Activated CD8-positive, alpha-beta T cell treated with anti-CD3 and anti-CD28 coated beads, Interleukin-2, amount 10 ng/mL, durations not matched to agents 7 days and 5 days (primary cell): Measurements from ENCODE around the gene FBXL7. TPM values are rescaled to one million over a fixed set of nuclear protein-coding genes. Genes with fewer than 3 reads are reported as not detected.

Experiments
- ATAC-seq: fragments of 150-1000 bp; cut with Tn5 transposase; one replicate; pipeline ENCODE4 v1.10.0; 2021; ENCODE audit warnings: moderate library complexity
- CTCF ChIA-PET: fragments of 350-600 bp; sonication (Branson Sonifier 250); formaldehyde crosslinking; loops from one replicate; lab custom pipeline; 2021; ENCODE audit warnings: antibody characterized with exemption; lab: Charles Lee
- POLR2A ChIA-PET: fragments of 350-600 bp; sonication (Branson Sonifier 250); formaldehyde crosslinking; loops from one replicate; lab custom pipeline; 2021; ENCODE audit warnings: antibody characterized with exemption; lab: Charles Lee
- DNase-seq: peaks from one replicate; pipeline ENCODE4 v3.0.0-alpha.2; 2020
- H3K27ac Mint-ChIP-seq: one replicate; pipeline ENCODE4 v1.8.0; 2021; ENCODE audit warnings: mild to moderate bottlenecking, mixed read lengths
- H3K27me3 Mint-ChIP-seq: one replicate; pipeline ENCODE4 v1.8.0; 2021; ENCODE audit warnings: low read depth, mixed read lengths
- H3K36me3 Mint-ChIP-seq: one replicate; pipeline ENCODE4 v1.8.0; 2021; ENCODE audit warnings: low read depth, mixed read lengths
- H3K4me1 Mint-ChIP-seq: one replicate; pipeline ENCODE4 v1.8.0; 2021; ENCODE audit warnings: low read depth, mixed read lengths
- H3K4me3 Mint-ChIP-seq: one replicate; pipeline ENCODE4 v1.8.0; 2021; ENCODE audit warnings: mild to moderate bottlenecking, mixed read lengths
- H3K9me3 Mint-ChIP-seq: one replicate; pipeline ENCODE4 v1.8.0; 2022; ENCODE audit warnings: mixed read lengths; ENCODE audit not compliant: insufficient read depth
- total RNA-seq, 2 experiments: library from RNA; stranded (reverse); gene quantifications; one replicate each; pipeline ENCODE4 v1.2.3, GENCODE V29; 2021

Gene FBXL7
- total RNA-seq, 2 experiments from 2014 or later: not detected

DNA sequence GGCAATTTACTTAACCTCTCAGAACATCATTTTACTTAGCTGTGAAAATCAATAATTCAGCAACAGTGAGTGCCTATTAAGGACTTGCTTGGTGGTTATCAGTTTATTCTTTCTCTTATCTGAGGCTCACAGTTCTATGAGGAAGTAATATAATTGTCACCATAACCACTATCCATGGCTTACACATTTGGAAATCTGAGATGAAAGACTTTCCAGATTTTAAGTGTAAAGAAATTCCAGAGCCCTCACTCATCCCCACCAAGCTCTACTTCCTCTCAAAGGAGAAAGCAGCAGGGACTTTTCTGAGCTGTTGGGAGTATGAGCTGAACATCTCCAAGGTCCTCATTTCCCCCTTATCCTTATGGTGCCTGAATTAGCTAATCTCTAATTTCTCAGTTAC lies 321.5 kb downstream of the FBXL7 start:
- no peaks in the 10 kb centered on the region for H3K36me3 Mint-ChIP-seq
- H3K27me3 Mint-ChIP-seq: no peaks in the 10 kb centered on the region
- DNase-seq (no peak), ATAC-seq (no peak)
- H3K27ac Mint-ChIP-seq: no peak overlapping the region
- no peaks in the 10 kb centered on the region for H3K4me1 Mint-ChIP-seq
- ChIA-PET POLR2A (no interaction called here), CTCF (no interaction called here)
- H3K4me3 Mint-ChIP-seq: no peak overlapping the region
- peaks cover 8% of the 10 kb centered on the region for H3K9me3 Mint-ChIP-seq

DNA sequence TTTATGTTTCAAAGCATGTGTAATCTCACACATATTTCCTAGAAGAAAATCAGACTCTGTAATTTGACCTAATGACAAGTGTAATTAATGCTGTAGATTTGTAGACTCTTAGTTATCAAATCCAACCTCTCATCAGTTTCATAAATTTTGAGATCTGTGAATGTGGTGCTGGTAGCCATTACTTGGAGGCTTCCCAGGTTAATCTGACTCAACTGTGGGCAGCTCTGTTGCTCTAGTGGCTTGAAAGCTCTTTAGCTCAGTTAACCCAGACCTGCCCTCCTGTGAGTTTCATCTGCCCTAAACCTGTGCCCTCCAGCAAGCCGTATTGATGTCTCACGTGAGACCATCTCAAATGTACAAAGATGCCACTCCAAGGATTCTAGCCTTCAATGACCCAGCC lies 323.4 kb downstream of the FBXL7 start:
- Mint-ChIP-seq H3K27ac (no peak overlapping the region), H3K36me3 (no peaks in the 10 kb centered on the region), H3K27me3 (no peaks in the 10 kb centered on the region), H3K4me3 (no peak overlapping the region), H3K9me3 (peaks cover 4% of the 10 kb centered on the region), H3K4me1 (no peaks in the 10 kb centered on the region)
- POLR2A ChIA-PET: no interaction called here
- DNase-seq (no peak), ATAC-seq (no peak)
- CTCF ChIA-PET: interaction anchor here (2.3 kb wide), 1 partner anchor 718 kb away, joined by 5 read pairs; no protein-coding TSS in a partner anchor

DNA sequence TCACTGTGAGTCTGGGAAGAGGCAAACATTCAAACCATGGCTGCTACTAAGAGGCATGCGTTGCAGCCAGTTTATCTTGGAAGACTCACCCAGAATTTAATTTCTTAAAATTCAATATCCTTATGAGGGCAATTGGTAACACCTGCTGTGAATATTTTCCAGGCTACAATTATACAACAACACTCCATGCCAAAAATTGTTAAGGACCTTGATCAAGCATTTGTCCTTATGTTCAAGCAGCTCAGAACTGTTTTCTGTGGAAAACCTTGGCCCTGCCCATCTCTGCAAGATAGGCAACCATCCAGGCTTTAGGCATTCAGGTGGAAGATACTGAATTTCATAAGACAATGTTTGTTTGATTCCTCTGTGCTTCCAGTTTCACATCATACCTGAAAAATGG lies 327.8 kb downstream of the FBXL7 start:
- Mint-ChIP-seq H3K9me3 (no peaks in the 10 kb centered on the region), H3K4me3 (no peak overlapping the region), H3K27ac (no peak overlapping the region), H3K4me1 (no peaks in the 10 kb centered on the region), H3K27me3 (no peaks in the 10 kb centered on the region), H3K36me3 (no peaks in the 10 kb centered on the region)
- no peak for DNase-seq
- no peak for ATAC-seq
- POLR2A ChIA-PET: no interaction called here
- CTCF ChIA-PET: no interaction called here

DNA sequence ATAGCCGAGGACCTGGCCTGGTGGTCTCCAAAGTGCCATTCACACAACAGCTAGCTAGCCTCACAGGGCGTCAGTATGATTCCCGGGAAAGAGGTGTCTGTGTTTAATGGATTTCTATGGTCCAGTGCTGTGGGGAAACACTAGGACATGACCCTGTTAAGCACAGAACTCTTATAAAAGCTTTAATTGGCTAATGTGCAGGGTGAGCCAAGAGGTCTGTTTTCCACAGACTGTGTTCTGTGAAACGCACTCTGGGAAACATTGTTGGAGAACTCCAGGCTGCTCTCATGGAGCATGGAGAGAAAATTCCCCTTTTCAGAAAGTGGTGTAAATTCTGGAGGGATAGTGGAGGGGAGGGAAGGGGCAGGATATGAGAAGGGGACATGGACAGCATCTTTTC lies 331.4 kb downstream of the FBXL7 start:
- H3K27me3 Mint-ChIP-seq: no peaks in the 10 kb centered on the region
- ATAC-seq (no peak), DNase-seq (no peak)
- no peak overlapping the region for H3K4me3 Mint-ChIP-seq
- H3K36me3 Mint-ChIP-seq: no peaks in the 10 kb centered on the region
- no peak overlapping the region for H3K27ac Mint-ChIP-seq
- no peaks in the 10 kb centered on the region for H3K9me3 Mint-ChIP-seq
- no peaks in the 10 kb centered on the region for H3K4me1 Mint-ChIP-seq
- ChIA-PET POLR2A (no interaction called here), CTCF (no interaction called here)

DNA sequence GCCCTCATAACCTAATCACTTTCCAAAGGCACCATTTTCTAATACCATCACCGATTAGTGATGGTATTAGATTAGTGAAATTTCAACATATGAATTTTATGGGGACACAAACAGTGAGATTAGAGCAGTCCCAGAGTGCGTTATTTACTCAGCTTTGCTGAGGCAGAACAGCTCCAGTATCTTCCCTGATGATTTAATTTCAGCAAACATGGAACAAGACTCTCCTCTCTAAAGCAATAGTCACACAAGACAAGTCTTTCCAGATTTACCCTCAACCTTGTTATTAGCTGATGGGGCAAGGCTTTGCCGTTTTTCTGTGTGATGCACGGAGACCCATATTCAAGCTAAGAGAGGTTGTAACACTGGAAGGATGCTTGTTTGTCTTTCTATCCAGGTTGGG lies 333.4 kb downstream of the FBXL7 start:
- POLR2A ChIA-PET: no interaction called here
- Mint-ChIP-seq H3K4me3 (no peak overlapping the region), H3K27ac (no peak overlapping the region), H3K36me3 (no peaks in the 10 kb centered on the region), H3K9me3 (no peaks in the 10 kb centered on the region), H3K27me3 (no peaks in the 10 kb centered on the region), H3K4me1 (no peaks in the 10 kb centered on the region)
- no peak for DNase-seq
- ATAC-seq: no peak
- CTCF ChIA-PET: interaction anchor here (0.8 kb wide), 1 partner anchor 9 kb away, joined by 3 read pairs; no protein-coding TSS in a partner anchor

DNA sequence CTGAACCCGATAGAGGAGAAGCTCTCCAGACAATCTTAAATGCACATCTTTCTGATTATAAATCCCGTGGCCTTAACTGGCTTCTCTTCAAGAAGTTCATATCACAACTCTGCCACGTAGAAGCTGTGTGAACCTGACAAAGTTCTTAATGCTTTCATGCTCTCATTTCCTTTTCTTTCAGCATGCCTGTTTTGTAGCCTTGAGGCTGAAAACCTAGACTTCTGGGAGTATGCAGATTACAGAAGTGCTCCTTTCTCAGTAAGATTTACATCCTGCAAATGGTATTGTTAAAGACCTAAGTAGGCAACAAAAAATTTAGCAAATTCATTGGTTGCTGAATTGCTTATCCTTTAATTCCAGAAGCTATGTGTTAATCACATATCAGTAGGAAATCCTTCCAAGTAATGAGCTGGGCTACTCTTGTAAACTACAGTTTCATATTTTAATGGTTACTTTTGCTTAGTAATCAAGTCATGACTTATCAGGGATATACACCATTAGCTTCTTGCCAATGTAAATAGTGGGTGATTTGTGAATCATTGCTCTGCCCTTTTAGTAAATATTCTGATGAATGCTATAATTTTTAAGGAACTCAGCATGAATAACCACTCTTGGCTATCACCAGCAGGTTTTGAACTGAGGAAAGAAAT lies 334.7 kb downstream of the FBXL7 start:
- DNase-seq (no peak), ATAC-seq (no peak)
- POLR2A ChIA-PET: no interaction called here
- CTCF ChIA-PET: no interaction called here
- H3K36me3 Mint-ChIP-seq: no peaks in the 10 kb centered on the region
- H3K27ac Mint-ChIP-seq: no peak overlapping the region
- no peaks in the 10 kb centered on the region for H3K4me1 Mint-ChIP-seq
- H3K4me3 Mint-ChIP-seq: no peak overlapping the region
- no peaks in the 10 kb centered on the region for H3K27me3 Mint-ChIP-seq
- H3K9me3 Mint-ChIP-seq: no peaks in the 10 kb centered on the region

DNA sequence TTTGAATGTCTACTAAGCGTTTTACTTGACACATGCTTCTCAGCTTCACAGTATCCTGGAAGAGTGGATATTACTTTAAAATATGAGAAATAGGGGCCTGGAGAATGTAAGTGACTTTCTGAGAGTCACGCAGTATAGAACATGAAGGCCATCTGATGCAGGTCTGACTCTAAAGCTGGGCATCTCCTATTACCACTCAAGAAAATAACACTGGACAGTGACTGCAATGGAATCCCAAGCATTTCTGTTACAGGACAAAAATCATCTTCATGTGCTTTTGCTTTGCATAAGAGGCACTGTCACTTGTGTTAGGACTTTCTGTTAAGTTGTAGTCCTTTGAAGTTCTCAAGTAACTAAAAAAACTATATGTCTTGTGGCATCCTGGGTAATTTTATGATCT lies 335.5 kb downstream of the FBXL7 start:
- H3K9me3 Mint-ChIP-seq: peaks cover 3% of the 10 kb centered on the region
- ChIA-PET CTCF (no interaction called here), POLR2A (no interaction called here)
- H3K36me3 Mint-ChIP-seq: no peaks in the 10 kb centered on the region
- H3K27ac Mint-ChIP-seq: no peak overlapping the region
- H3K4me3 Mint-ChIP-seq: no peak overlapping the region
- no peaks in the 10 kb centered on the region for H3K4me1 Mint-ChIP-seq
- no peaks in the 10 kb centered on the region for H3K27me3 Mint-ChIP-seq
- ATAC-seq (no peak), DNase-seq (no peak)

DNA sequence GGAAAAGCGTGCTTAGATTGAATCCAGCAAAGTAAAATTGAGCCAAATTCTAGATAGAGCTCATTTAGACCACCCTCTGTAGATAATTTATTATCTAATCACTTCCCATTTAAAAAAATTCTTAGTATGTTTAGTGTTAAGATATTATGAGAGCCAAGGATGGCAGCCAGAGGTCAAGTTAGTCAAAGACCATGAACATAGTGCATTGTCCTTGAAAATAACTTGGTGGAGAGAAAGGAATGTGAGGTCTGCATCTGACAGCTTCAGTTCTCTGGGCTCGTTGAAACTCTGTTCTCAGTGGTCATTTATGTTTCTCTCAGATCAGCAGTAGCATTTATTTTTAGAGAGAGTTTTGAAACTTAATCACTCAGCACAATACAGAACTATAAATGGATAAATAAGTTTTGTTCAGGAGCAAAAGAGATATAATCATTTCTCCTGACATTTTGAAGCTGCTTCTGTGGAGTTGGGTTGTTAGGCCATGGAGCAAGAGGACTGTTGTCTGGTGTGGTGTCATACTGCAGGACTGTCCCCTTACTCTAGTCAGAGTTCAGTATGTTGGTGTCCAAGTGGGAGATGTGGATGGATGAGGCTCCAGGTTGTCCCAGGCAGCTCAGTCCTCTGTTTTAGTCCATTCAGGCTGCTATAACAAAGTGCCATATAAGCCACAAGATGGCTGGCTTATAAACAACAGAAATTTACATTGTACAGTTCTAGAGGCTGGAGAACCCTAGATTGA lies 337.7 kb downstream of the FBXL7 start:
- no peak for DNase-seq
- Mint-ChIP-seq H3K4me3 (no peak overlapping the region), H3K4me1 (no peaks in the 10 kb centered on the region), H3K36me3 (no peaks in the 10 kb centered on the region), H3K9me3 (peaks cover 8% of the 10 kb centered on the region), H3K27ac (no peak overlapping the region), H3K27me3 (no peaks in the 10 kb centered on the region)
- CTCF ChIA-PET: no interaction called here
- no peak for ATAC-seq
- POLR2A ChIA-PET: no interaction called here

DNA sequence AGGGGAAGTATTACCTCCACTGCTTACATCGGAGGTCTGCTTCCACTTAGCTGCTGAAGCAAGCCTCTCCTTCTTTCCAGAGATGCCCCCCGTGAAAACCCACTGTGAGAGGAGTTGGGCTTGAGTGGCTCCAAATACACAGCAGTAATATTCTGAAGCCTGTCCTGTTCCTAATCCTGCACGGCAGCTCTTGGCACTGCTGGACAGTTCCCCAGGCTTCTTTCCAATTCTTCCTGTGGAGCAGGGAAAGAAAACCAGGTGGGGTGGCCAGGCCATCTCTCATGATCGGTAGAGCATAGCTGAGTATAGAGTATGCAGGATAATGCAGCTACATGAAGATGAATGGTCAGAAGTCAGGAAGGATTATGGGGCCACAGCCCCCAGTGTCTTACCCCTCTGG lies 344.3 kb downstream of the FBXL7 start:
- no peak overlapping the region for H3K4me3 Mint-ChIP-seq
- ChIA-PET CTCF (no interaction called here), POLR2A (no interaction called here)
- DNase-seq (no peak), ATAC-seq (no peak)
- no peaks in the 10 kb centered on the region for H3K27me3 Mint-ChIP-seq
- no peaks in the 10 kb centered on the region for H3K36me3 Mint-ChIP-seq
- H3K4me1 Mint-ChIP-seq: no peaks in the 10 kb centered on the region
- no peak overlapping the region for H3K27ac Mint-ChIP-seq
- peaks cover 9% of the 10 kb centered on the region for H3K9me3 Mint-ChIP-seq

DNA sequence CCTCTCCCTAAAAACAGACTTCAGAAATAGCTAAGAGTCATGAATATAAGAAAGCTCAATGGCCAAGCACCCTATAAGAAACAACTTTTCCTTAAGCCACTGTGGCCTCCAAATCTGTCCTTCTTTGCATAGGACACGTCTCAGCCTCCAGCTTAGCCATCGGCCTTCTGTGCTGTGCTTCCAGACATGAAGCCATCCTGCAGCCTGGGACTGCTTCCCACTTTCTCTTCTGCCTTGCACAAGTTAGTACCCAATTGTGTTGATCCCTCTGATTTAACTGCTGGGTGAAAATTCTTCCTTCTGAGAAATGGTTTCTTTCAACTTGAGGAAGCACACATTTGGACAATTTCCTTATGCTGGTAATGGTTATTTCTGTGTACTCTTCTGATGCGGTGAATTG lies 344.9 kb downstream of the FBXL7 start:
- ATAC-seq: no peak
- Mint-ChIP-seq H3K9me3 (peaks cover 9% of the 10 kb centered on the region), H3K27ac (no peak overlapping the region), H3K4me1 (no peaks in the 10 kb centered on the region), H3K27me3 (no peaks in the 10 kb centered on the region), H3K36me3 (no peaks in the 10 kb centered on the region), H3K4me3 (no peak overlapping the region)
- ChIA-PET CTCF (no interaction called here), POLR2A (no interaction called here)
- DNase-seq: no peak

DNA sequence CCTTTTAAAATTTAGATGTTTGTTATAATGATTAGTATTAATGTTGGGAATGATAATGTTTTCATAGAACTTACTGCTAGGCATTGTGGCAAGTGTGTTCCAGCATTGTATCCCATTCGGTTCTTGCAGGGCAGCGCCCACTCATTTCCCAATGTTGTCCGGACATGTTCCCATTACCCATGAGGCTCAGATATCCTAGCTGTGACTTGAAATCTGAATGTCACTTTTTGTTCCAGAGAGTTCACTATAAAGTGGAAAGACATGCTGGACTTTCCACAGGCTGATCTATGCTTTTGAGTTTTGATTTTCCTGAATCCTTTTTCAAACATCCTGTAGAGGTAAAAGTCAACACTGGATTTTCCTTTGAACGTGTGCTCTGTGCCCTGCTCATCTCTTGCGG lies 350.6 kb downstream of the FBXL7 start:
- POLR2A ChIA-PET: no interaction called here
- Mint-ChIP-seq H3K27me3 (no peaks in the 10 kb centered on the region), H3K27ac (no peak overlapping the region), H3K4me3 (no peak overlapping the region), H3K4me1 (no peaks in the 10 kb centered on the region), H3K36me3 (no peaks in the 10 kb centered on the region), H3K9me3 (peaks cover 4% of the 10 kb centered on the region)
- ATAC-seq (no peak), DNase-seq (no peak)
- CTCF ChIA-PET: no interaction called here

DNA sequence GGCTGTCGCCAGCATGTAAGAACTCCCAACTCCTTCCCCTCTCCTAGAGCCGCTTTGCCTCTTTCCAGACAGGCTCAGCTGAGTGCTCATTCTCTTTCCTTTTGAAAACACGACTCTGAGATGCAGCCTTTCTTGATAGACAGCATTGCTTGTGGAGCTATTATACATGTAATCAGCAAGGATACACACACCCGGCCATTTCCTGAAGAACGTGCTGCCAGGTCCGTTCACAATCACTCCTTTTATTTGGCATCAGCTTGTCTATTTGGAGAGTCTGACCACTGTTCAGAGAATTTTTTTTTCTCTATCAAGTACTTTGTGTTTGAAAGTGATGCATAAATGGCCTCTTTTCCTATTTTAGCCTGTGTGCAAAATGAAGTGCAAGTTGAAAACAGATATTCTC lies 351.0 kb downstream of the FBXL7 start:
- no peak for DNase-seq
- no peak overlapping the region for H3K4me3 Mint-ChIP-seq
- ChIA-PET POLR2A (no interaction called here), CTCF (no interaction called here)
- no peaks in the 10 kb centered on the region for H3K27me3 Mint-ChIP-seq
- ATAC-seq: no peak
- no peaks in the 10 kb centered on the region for H3K36me3 Mint-ChIP-seq
- H3K27ac Mint-ChIP-seq: no peak overlapping the region
- H3K4me1 Mint-ChIP-seq: no peaks in the 10 kb centered on the region
- peaks cover 4% of the 10 kb centered on the region for H3K9me3 Mint-ChIP-seq
